Loucy (cell line): ENCODE measurements around the gene SELENOM.

Experiments used
- CTCF ChIP-seq: fragments of 200-600 bp; sonication (generic); conservative IDR thresholded peaks from 2 replicates; pipeline ENCODE4 v1.5.1; 2014; ENCODE audit warnings: mild to moderate bottlenecking, antibody characterized with exemption, low read length
- EZH2phosphoT487 ChIP-seq: fragments of 200-600 bp; IDR thresholded peaks from 2 replicates; pipeline ENCODE4 v1.6.1; 2018; ENCODE audit warnings: antibody characterized with exemption, mild to moderate bottlenecking, moderate library complexity, borderline replicate concordance

GRCh38 chr22:31144223-31144622 lies 36.9 kb upstream of the SELENOM start:
- TF ChIP-seq CTCF (no peak), EZH2phosphoT487 (no peak)
